Suprapubic skin (tissue), 4 donors: ENCODE results near the gene APOBEC3H. TPM values are rescaled to one million over a fixed set of nuclear protein-coding genes. Genes with fewer than 3 reads are reported as not detected.

Experiments used
- DNase-seq, 2 donors: peaks; one replicate each; pipeline ENCODE4 v3.0.0-alpha.2; 2019; ENCODE audit warnings: low spot score in 2 of 2
- H3K27ac ChIP-seq: fragments of 200-600 bp; sonication (generic); one replicate; pipeline ENCODE4 v1.5.1; 2019
- H3K27me3 ChIP-seq: fragments of 200-600 bp; sonication (generic); one replicate; pipeline ENCODE4 v1.5.1; 2019
- H3K36me3 ChIP-seq: fragments of 200-600 bp; sonication (generic); one replicate; pipeline ENCODE4 v1.5.1; 2019
- H3K4me1 ChIP-seq: fragments of 200-600 bp; sonication (generic); one replicate; pipeline ENCODE4 v1.5.1; 2019
- H3K4me3 ChIP-seq: fragments of 200-600 bp; sonication (generic); one replicate; pipeline ENCODE4 v1.5.1; 2019; ENCODE audit warnings: mild to moderate bottlenecking
- H3K9me3 ChIP-seq: fragments of 200-600 bp; sonication (generic); one replicate; pipeline ENCODE4 v1.5.1; 2019
- CTCF ChIP-seq, 2 donors: fragments of 200-600 bp in 1 of 2; fragments of 450-650 bp in 1 of 2; sonication (generic) in 1 of 2; IDR thresholded peaks; one replicate each; pipeline ENCODE4 v1.5.1; 2016 to 2019; ENCODE audit warnings: antibody characterized with exemption in 2 of 2, mild to moderate bottlenecking in 1 of 2, moderate library complexity in 1 of 2
- EP300 ChIP-seq: sonication (generic); formaldehyde crosslinking; IDR thresholded peaks from one replicate; pipeline ENCODE4 v1.6.1; 2017; ENCODE audit warnings: antibody characterized with exemption
- POLR2A ChIP-seq, 2 donors: fragments of 450-650 bp; IDR thresholded peaks; one replicate each; pipeline ENCODE4 v1.6.1; 2017; ENCODE audit warnings: antibody characterized with exemption in 2 of 2, mild to moderate bottlenecking in 2 of 2, moderate library complexity in 2 of 2
- POLR2AphosphoS5 ChIP-seq, 3 donors: sonication (generic); formaldehyde crosslinking; IDR thresholded peaks; one replicate each; pipeline ENCODE4 v1.6.1; 2017; ENCODE audit warnings: antibody characterized with exemption in 3 of 3
- WGBS: methylation state at CpG from one replicate; pipeline ENCODE4 v1.1.5; 2018; 5-methylcytosine and 5-hydroxymethylcytosine counted together
- total RNA-seq, 4 donors: library from RNA; depleted of rRNA; stranded (reverse); fragments of >200 nt; gene quantifications; one replicate each; pipeline ENCODE4 v1.1.0, GENCODE V29; 2016

Gene APOBEC3H
- total RNA-seq, 4 donors from 2014 or later: 0.52 TPM; not detected in 3

GRCh38 chr22:39120983-39121382 lies 23.9 kb downstream of the APOBEC3H start:
- H3K36me3 ChIP-seq: no peaks in the 10 kb centered on the region
- H3K27ac ChIP-seq: no peak overlapping the region
- no peak for TF ChIP-seq POLR2AphosphoS5 (IDR thresholded peaks at IDR 0.05)
- TF ChIP-seq POLR2A (IDR thresholded peaks at IDR 0.05): no peak
- no peak for TF ChIP-seq CTCF (IDR thresholded peaks at IDR 0.05)
- TF ChIP-seq EP300: no peak
- no peaks in the 10 kb centered on the region for H3K27me3 ChIP-seq
- no peak for DNase-seq
- no peaks in the 10 kb centered on the region for H3K4me1 ChIP-seq
- no peaks in the 10 kb centered on the region for H3K9me3 ChIP-seq
- WGBS: 89% methylated on average over 4 of the region's 4 CpGs
- H3K4me3 ChIP-seq: no peak overlapping the region

- no peak overlapping the region for H3K4me3 ChIP-seq
- H3K27me3 ChIP-seq: no peaks in the 10 kb centered on the region
- no peak for DNase-seq
- no peak for TF ChIP-seq EP300
- no peak for TF ChIP-seq CTCF (IDR thresholded peaks at IDR 0.05)
- TF ChIP-seq POLR2A (IDR thresholded peaks at IDR 0.05): no peak
- TF ChIP-seq POLR2AphosphoS5 (IDR thresholded peaks at IDR 0.05): no peak
- no peaks in the 10 kb centered on the region for H3K9me3 ChIP-seq
- H3K36me3 ChIP-seq: no peaks in the 10 kb centered on the region
- no peak overlapping the region for H3K27ac ChIP-seq
- no peaks in the 10 kb centered on the region for H3K4me1 ChIP-seq
- WGBS: 94% methylated on average over 17 of the region's 17 CpGs
Measured at GRCh38 chr22:39122772-39123470, 25.9 kb downstream of the APOBEC3H start.

GRCh38 chr22:39123751-39124581 lies 26.9 kb downstream of the APOBEC3H start:
- 37% methylated on average over 30 of the region's 33 CpGs for WGBS
- no peaks in the 10 kb centered on the region for H3K27me3 ChIP-seq
- no peak overlapping the region for H3K27ac ChIP-seq
- TF ChIP-seq POLR2A (IDR thresholded peaks at IDR 0.05): no peak
- TF ChIP-seq CTCF (IDR thresholded peaks at IDR 0.05): no peak
- no peak for TF ChIP-seq EP300
- no peak for TF ChIP-seq POLR2AphosphoS5 (IDR thresholded peaks at IDR 0.05)
- H3K9me3 ChIP-seq: no peaks in the 10 kb centered on the region
- H3K4me1 ChIP-seq: no peaks in the 10 kb centered on the region
- no peak for DNase-seq
- no peaks in the 10 kb centered on the region for H3K36me3 ChIP-seq
- H3K4me3 ChIP-seq: no peak overlapping the region

- Histone ChIP-seq H3K36me3 (peaks cover 8% of the 10 kb centered on the region), H3K9me3 (no peaks in the 10 kb centered on the region), H3K4me3 (no peak overlapping the region), H3K27me3 (no peaks in the 10 kb centered on the region), H3K27ac (no peak overlapping the region), H3K4me1 (no peaks in the 10 kb centered on the region)
- TF ChIP-seq EP300 (no peak), CTCF (IDR thresholded peaks at IDR 0.05) (no peak), POLR2AphosphoS5 (IDR thresholded peaks at IDR 0.05) (no peak), POLR2A (IDR thresholded peaks at IDR 0.05) (no peak)
- WGBS: 93% methylated on average over 5 of the region's 5 CpGs
- DNase-seq: no peak
Measured at GRCh38 chr22:39125622-39126021, 28.6 kb downstream of the APOBEC3H start.

- H3K9me3 ChIP-seq: no peaks in the 10 kb centered on the region
- no peak overlapping the region for H3K4me3 ChIP-seq
- no peak overlapping the region for H3K27ac ChIP-seq
- no peak for TF ChIP-seq POLR2A (IDR thresholded peaks at IDR 0.05)
- no peak for TF ChIP-seq POLR2AphosphoS5 (IDR thresholded peaks at IDR 0.05)
- no peak for TF ChIP-seq EP300
- TF ChIP-seq CTCF (IDR thresholded peaks at IDR 0.05): no peak
- no peaks in the 10 kb centered on the region for H3K27me3 ChIP-seq
- H3K4me1 ChIP-seq: peaks cover 5% of the 10 kb centered on the region
- peaks cover 30% of the 10 kb centered on the region for H3K36me3 ChIP-seq
- 95% methylated on average over 6 of the region's 6 CpGs for WGBS
- no peak for DNase-seq
Measured at GRCh38 chr22:39128508-39128907, 31.5 kb downstream of the APOBEC3H start.
